PC-3 (cell line): Measurements from ENCODE around the gene P2RY6.

Experiments used
- CTCF ChIP-seq: fragments of 300-600 bp; sonication (generic); conservative IDR thresholded peaks from 2 replicates; pipeline ENCODE4 v1.5.1; 2017; ENCODE audit warnings: antibody characterized with exemption, low read depth, mild to moderate bottlenecking, low read length
- EZH2 ChIP-seq: fragments of 300-600 bp; sonication (generic); IDR thresholded peaks from one replicate; pipeline ENCODE4 v1.6.1; 2017; ENCODE audit warnings: antibody characterized with exemption, mild to moderate bottlenecking, low read length; ENCODE audit not compliant: unreplicated experiment

GRCh38 chr11:73241300-73241699 is 30.8 kb upstream of the P2RY6 start:
- TF ChIP-seq CTCF (no peak), EZH2 (no peak)
